HepG2 (cell line): ENCODE measurements around the gene SNAI1. TPM values are rescaled to one million over a fixed set of nuclear protein-coding genes. Genes with fewer than 3 reads are reported as not detected.

Experiments used
- ATAC-seq: fragments of 200-7000 bp; cut with Tn5 transposase; 3 replicates; pipeline ENCODE4 v1.9.1; 2020; ENCODE audit warnings: mild to moderate bottlenecking, moderate library complexity
- BruUV-seq: library from RNA; stranded (reverse); fragments of 400-500 nt; replicated peaks from 2 replicates; lab custom pipeline; 2021; lab: Mats Ljungman, UMichigan
- CTCF ChIA-PET: fragments of 300-600 bp; formaldehyde crosslinking; extraction: SDS; loops from one replicate; lab custom pipeline; 2021; ENCODE audit warnings: low total read pairs, inconsistent platforms, low intra/inter-chr PET ratio; lab: Yijun Ruan, JAX
- POLR2A ChIA-PET: fragments of 350-600 bp; sonication (Branson Sonifier 250); formaldehyde crosslinking; loops from one replicate; lab custom pipeline; 2020; ENCODE audit warnings: antibody characterized with exemption, inconsistent platforms; lab: Yijun Ruan, JAX
- DNase-seq: peaks from one replicate; pipeline ENCODE4 v3.0.0-alpha.2; 2015; ENCODE audit warnings: low spot score
- FAIRE-seq: peaks from 3 replicates; lab custom pipeline; 2011; peaks lifted over from hg19 to GRCh38; lab: Jason Lieb, UNC
- H2AFZ ChIP-seq: one replicate; pipeline ENCODE4 v1.6.1; 2011; ENCODE audit warnings: low read length, inconsistent platforms
- H3K27ac ChIP-seq: fragments of 300-600 bp; 3 replicates; pipeline ENCODE4 v1.8.0; 2011; ENCODE audit warnings: mixed run types, mild to moderate bottlenecking, mixed read lengths, low read length, inconsistent platforms; ENCODE audit not compliant: insufficient read depth; ENCODE audit errors: extremely low read length
- H3K27me3 ChIP-seq, 2 experiments: fragments of 200-600 bp in 1 of 2; 2 replicates in 1 of 2; 3 replicates in 1 of 2; pipeline versions ENCODE4 v1.6.0 to v1.8.0; 2011; ENCODE audit warnings: low read length in 2 of 2, mild to moderate bottlenecking in 2 of 2, moderate library complexity in 2 of 2, inconsistent platforms in 1 of 2; ENCODE audit not compliant: insufficient read depth in 2 of 2, control insufficient read depth in 1 of 2
- H3K36me3 ChIP-seq, 2 experiments: fragments of 200-600 bp in 1 of 2; replicated peaks in 1 of 2; 2 replicates in 1 of 2; 3 replicates in 1 of 2; pipeline versions ENCODE4 v1.5.1 to v1.8.0; 2011; ENCODE audit warnings: low read length in 2 of 2, inconsistent platforms in 1 of 2; ENCODE audit not compliant: insufficient read depth in 2 of 2, control insufficient read depth in 1 of 2
- H3K4me1 ChIP-seq: 2 replicates; pipeline ENCODE4 v1.5.1; 2012; ENCODE audit warnings: low read length, inconsistent platforms; ENCODE audit not compliant: insufficient read depth
- H3K4me2 ChIP-seq: 2 replicates; pipeline ENCODE4 v1.6.0; 2011; ENCODE audit warnings: low read depth, low read length, inconsistent platforms
- H3K4me3 ChIP-seq, 3 experiments: fragments of 200-600 bp in 1 of 3; sonication (generic), shearing (Covaris generic) in 1 of 3; replicated peaks in 1 of 3; 2 replicates each; pipeline ENCODE4 v1.5.1; 2011 to 2016; ENCODE audit warnings: low read length in 3 of 3, inconsistent platforms in 2 of 3, low read depth in 2 of 3, mild to moderate bottlenecking in 2 of 3, control low read depth in 1 of 3, mixed read lengths in 1 of 3; ENCODE audit not compliant: insufficient read depth in 1 of 3
- H3K79me2 ChIP-seq: one replicate; pipeline ENCODE4 v1.6.1; 2011; ENCODE audit warnings: low read length, inconsistent platforms; ENCODE audit not compliant: insufficient read depth
- H3K9ac ChIP-seq: 2 replicates; pipeline ENCODE4 v1.6.0; 2011; ENCODE audit warnings: mild to moderate bottlenecking, low read depth, low read length, inconsistent platforms; ENCODE audit not compliant: insufficient read depth
- H3K9me3 ChIP-seq: 2 replicates; pipeline ENCODE4 v1.5.1; 2012; ENCODE audit warnings: mild to moderate bottlenecking, low read length
- H4K20me1 ChIP-seq: 2 replicates; pipeline ENCODE4 v1.6.0; 2011; ENCODE audit warnings: inconsistent platforms, mild to moderate bottlenecking, low read length, moderate library complexity; ENCODE audit not compliant: insufficient read depth
- FOSL1 ChIP-seq: sonication (generic); formaldehyde crosslinking; IDR thresholded peaks from 2 replicates; pipeline ENCODE4 v1.9.0; 2021; ENCODE audit warnings: missing genetic modification reagents, borderline replicate concordance
- HDAC1 ChIP-seq: sonication (generic); formaldehyde crosslinking; IDR thresholded peaks from 2 replicates; pipeline ENCODE4 v1.5.1; 2020; ENCODE audit warnings: mild to moderate bottlenecking, missing genetic modification reagents
- KMT2A ChIP-seq: sonication (generic); formaldehyde crosslinking; IDR thresholded peaks from 2 replicates; pipeline ENCODE4 v1.4.0; 2020; ENCODE audit warnings: missing genetic modification reagents
- MBNL3 ChIP-seq: fragments of 250-450 bp; sonication (Bioruptor Pico); conservative IDR thresholded peaks from 2 replicates; pipeline ENCODE4 v1.8.0; 2022; ENCODE audit warnings: mild to moderate bottlenecking, inconsistent platforms
- MEIS1 ChIP-seq: sonication (generic); formaldehyde crosslinking; IDR thresholded peaks from 2 replicates; pipeline ENCODE4 v1.9.0; 2021; ENCODE audit warnings: mild to moderate bottlenecking, missing genetic modification reagents, moderate library complexity, borderline replicate concordance
- RELA ChIP-seq: sonication (generic); formaldehyde crosslinking; IDR thresholded peaks from 2 replicates; pipeline ENCODE4 v1.4.0; 2020; ENCODE audit warnings: missing genetic modification reagents
- SIX1 ChIP-seq: sonication (generic); formaldehyde crosslinking; IDR thresholded peaks from 2 replicates; pipeline ENCODE4 v1.4.0; 2020; ENCODE audit warnings: missing genetic modification reagents, borderline replicate concordance
- SMARCC2 ChIP-seq: fragments of 450-650 bp; IDR thresholded peaks from 2 replicates; pipeline ENCODE4 v1.6.1; 2017; ENCODE audit warnings: antibody characterized with exemption, mild to moderate bottlenecking
- SRSF4 ChIP-seq: fragments of 200-400 bp; formaldehyde crosslinking; IDR thresholded peaks from one replicate; pipeline ENCODE4 v1.6.1; 2018; ENCODE audit warnings: mild to moderate bottlenecking, low read depth, low read length, moderate library complexity; ENCODE audit not compliant: poor library complexity, severe bottlenecking
- THAP9 ChIP-seq: sonication (generic); formaldehyde crosslinking; IDR thresholded peaks from 2 replicates; pipeline ENCODE4; 2020; ENCODE audit warnings: missing genetic modification reagents, mild to moderate bottlenecking, borderline replicate concordance
- ZFYVE20 ChIP-seq: sonication (generic); formaldehyde crosslinking; IDR thresholded peaks from 2 replicates; pipeline ENCODE4 v1.8.0; 2023; ENCODE audit warnings: low read depth, mild to moderate bottlenecking, moderate library complexity, missing genetic modification reagents, borderline replicate concordance
- ZKSCAN1 ChIP-seq: fragments of 150-350 bp; IDR thresholded peaks from 2 replicates; pipeline ENCODE4 v1.6.1; 2014; ENCODE audit warnings: low read length
- ZNF274 ChIP-seq: sonication (generic); formaldehyde crosslinking; IDR thresholded peaks from 2 replicates; pipeline ENCODE4 v1.5.1; 2020; ENCODE audit warnings: mild to moderate bottlenecking, missing genetic modification reagents
- ZNF30 ChIP-seq: sonication (generic); formaldehyde crosslinking; IDR thresholded peaks from 2 replicates; pipeline ENCODE4 v1.5.0; 2020; ENCODE audit warnings: mild to moderate bottlenecking, missing genetic modification reagents
- ZNF383 ChIP-seq: sonication (generic); formaldehyde crosslinking; IDR thresholded peaks from 2 replicates; pipeline ENCODE4 v1.4.0; 2020; ENCODE audit warnings: missing genetic modification reagents, mild to moderate bottlenecking, borderline replicate concordance
- ZNF639 ChIP-seq: conservative IDR thresholded peaks from 2 replicates; pipeline ENCODE4 v1.6.1; 2018; ENCODE audit warnings: missing genetic modification reagents
- ZNF7 ChIP-seq: IDR thresholded peaks from 2 replicates; pipeline ENCODE4 v1.6.1; 2016; ENCODE audit warnings: missing biosample characterization, missing genetic modification reagents
- ZSCAN21 ChIP-seq: sonication (generic); formaldehyde crosslinking; IDR thresholded peaks from 2 replicates; pipeline ENCODE4 v1.8.0; 2022; ENCODE audit warnings: mild to moderate bottlenecking, missing genetic modification reagents, moderate library complexity, borderline replicate concordance
- WGBS: methylation state at CpG from one replicate; pipeline ENCODE4 v1.1.6; 2017; ENCODE audit warnings: low lambda C conversion rate; 5-methylcytosine and 5-hydroxymethylcytosine counted together
- in situ Hi-C: cut with HindIII; loops from 2 replicates; pipeline ENCODE4 v1.10.0; 2017; ENCODE audit warnings: low pct_unique_long_range_greater_than_20kb; ENCODE audit not compliant: extremely low pct_ligation_motif_present
- intact Hi-C: fragments of 100-400 bp; cut with micrococcal nuclease; formaldehyde crosslinking; loops from one replicate; pipeline ENCODE4 v1.10.0; 2022; ENCODE audit not compliant: unreplicated experiment
- polyA plus RNA-seq, 8 experiments: library from polyadenylated mRNA; depleted of rRNA in 3 of 8; stranded (reverse) in 7 of 8; unstranded in 1 of 8; fragments of >200 nt; fragmentation: Illumina TruSeq in 4 of 8; extraction: Trizol in 4 of 8; gene quantifications; 2 replicates each; pipeline versions ENCODE4 v1.2.1 to v1.2.3, GENCODE V29; 2011 to 2016; ENCODE audit warnings: low read depth in 4 of 8, missing spikeins in 1 of 8, mixed read lengths in 1 of 8; ENCODE audit not compliant: insufficient read depth in 1 of 8
- total RNA-seq, 5 experiments: library from RNA; depleted of rRNA; stranded (reverse); fragments of >200 nt; fragmentation: Illumina TruSeq; extraction: Trizol; gene quantifications; 2 replicates each; pipeline ENCODE4 v1.2.3, GENCODE V29; 2016; ENCODE audit warnings: low read depth in 1 of 5

SNAI1 gene
- total and polyA plus RNA-seq, 2 of the 13 experiments (the other 11 are each of a cell fraction or from before 2014, with no cell fraction given) = 1.3 to 1.4 TPM

GRCh38 chr20:49937027-49937929, 45.5 kb upstream of the SNAI1 start:
- in situ Hi-C loops = no loop called here
- H3K27me3 ChIP-seq = no peaks in the 10 kb centered on the region; a peak in 2 of 5 replicates
- CTCF ChIA-PET = no interaction called here
- intact Hi-C loops = no loop called here
- peak overlapping the region; percentile 97 for H3K9ac ChIP-seq
- H3K79me2 ChIP-seq = peaks cover 58% of the 10 kb centered on the region
- peak overlapping the region; percentile 80 to 99 (median 99) for H3K4me3 ChIP-seq
- no peak overlapping the region for H2AFZ ChIP-seq
- 13% methylated on average over 12 of the region's 12 CpGs for WGBS
- DNase-seq = no peak
- H3K36me3 ChIP-seq = peaks cover 12 to 29% of the 10 kb centered on the region in 2 experiments; a peak in 4 of 5 replicates
- ATAC-seq = peak; percentile 7; the same call in 2 of the 3 replicates
- peak overlapping the region; percentile 98 for H3K4me2 ChIP-seq
- POLR2A ChIA-PET = interaction anchor here (0.7 to 6.7 kb wide), 16 partner anchors 9 to 334 kb away, joined by 3 to 105 read pairs (median 6); partner anchors contain the start of genes SLC9A8 and SPATA2
- H3K4me1 ChIP-seq = peaks cover 76% of the 10 kb centered on the region
- BruUV-seq = TSS peak; percentile 66
- FAIRE-seq = no peak
- peak overlapping the region; percentile 78 for H3K27ac ChIP-seq
- peaks cover 36% of the 10 kb centered on the region for H4K20me1 ChIP-seq
- H3K9me3 ChIP-seq = no peaks in the 10 kb centered on the region
- TF ChIP-seq ZNF274 (CRISPR knock-in tag) (peak; percentile 39; the same call in 1 of the 2 replicates), THAP9 (no peak), MEIS1 (CRISPR knock-in tag) (no peak), KMT2A (CRISPR knock-in tag) (no peak; the same call in 1 of the 2 replicates), MBNL3 (CRISPR knock-in tag) (no peak), HDAC1 (CRISPR knock-in tag) (no peak; the same call in none of the 2 replicates), ZNF383 (CRISPR knock-in tag) (no peak), SIX1 (CRISPR knock-in tag) (no peak), ZNF7 (CRISPR knock-in tag) (0 out of 2 replicates have a peak, but pooled peaks have one; percentile 3), RELA (CRISPR knock-in tag) (no peak), ZNF639 (CRISPR knock-in tag) (no peak), FOSL1 (CRISPR knock-in tag) (no peak), ZFYVE20 (CRISPR knock-in tag) (no peak), SRSF4 (no peak), ZNF30 (CRISPR knock-in tag) (no peak), SMARCC2 (no peak), ZSCAN21 (CRISPR knock-in tag) (peak; percentile 34; the same call in 1 of the 2 replicates), ZKSCAN1 (no peak)
